Head of caudate nucleus (tissue), 42 donors: Measurements from ENCODE around the gene CTNNA2.

Experiments
- DNase-seq, 42 donors: peaks; one replicate each; pipeline versions ENCODE4 v3.0.0 to v3.0.0-alpha.2; 2020 to 2021; ENCODE audit warnings: mixed read lengths in 7 of 42
- intact Hi-C: fragments of 100-400 bp; cut with DNase I; formaldehyde crosslinking; loops from one replicate; pipeline ENCODE4 v1.15.0; 2022

Gene CTNNA2

DNA sequence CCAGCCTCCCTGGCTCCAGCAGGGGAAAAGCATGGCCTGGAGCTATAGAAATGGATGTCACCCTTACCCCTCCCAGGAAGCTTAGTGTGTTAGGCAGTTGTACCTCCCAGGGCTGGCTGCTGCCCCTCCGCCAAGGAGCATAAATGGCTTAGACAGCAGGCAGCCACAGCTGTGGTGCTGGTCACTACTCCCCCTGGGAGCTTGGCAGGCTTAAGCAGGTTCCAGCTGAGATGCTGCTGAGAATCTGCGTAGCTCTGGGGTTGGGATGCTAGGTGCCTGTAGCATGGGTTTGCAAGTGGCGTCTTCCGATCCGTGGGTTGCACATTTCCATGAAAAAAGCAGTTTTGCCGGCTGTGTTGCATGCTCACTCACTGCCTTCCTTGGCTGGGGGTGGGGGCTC, 369.7 kb downstream of the CTNNA2 start:
- DNase-seq: no peak
- intact Hi-C loops: no loop called here

DNA sequence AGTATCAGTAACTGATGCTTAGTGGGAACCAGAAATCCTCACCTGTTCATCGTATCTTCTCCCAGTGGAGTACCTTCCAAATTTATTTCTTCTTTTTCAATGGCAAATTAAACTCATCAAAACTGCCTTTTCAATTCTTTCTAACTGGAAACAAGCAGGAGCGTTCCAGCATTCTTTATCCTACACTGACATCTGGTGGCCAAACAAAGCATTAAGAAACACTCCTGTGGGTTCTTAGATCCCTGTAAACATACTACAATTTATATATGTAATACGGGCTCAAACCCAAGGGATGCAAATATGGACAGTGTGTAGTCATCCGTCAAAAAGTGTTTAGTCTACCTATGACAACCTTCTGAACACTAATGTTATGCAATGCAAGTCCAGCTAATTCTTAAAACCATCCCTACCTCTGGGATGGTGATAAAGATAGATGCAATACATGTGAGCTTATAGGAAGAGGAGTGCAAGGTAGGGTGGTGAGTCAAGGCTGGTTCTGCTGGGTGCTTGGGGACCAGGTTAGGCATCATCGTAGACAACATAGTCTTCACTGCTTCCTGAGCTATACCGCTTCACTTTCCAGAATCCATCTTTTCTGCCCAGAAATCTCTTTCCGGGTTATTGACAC, 375.0 kb downstream of the CTNNA2 start:
- peak in 22 of 42 donors; percentile 19 to 80 (median 54) for DNase-seq
- intact Hi-C loops: no loop called here

DNA sequence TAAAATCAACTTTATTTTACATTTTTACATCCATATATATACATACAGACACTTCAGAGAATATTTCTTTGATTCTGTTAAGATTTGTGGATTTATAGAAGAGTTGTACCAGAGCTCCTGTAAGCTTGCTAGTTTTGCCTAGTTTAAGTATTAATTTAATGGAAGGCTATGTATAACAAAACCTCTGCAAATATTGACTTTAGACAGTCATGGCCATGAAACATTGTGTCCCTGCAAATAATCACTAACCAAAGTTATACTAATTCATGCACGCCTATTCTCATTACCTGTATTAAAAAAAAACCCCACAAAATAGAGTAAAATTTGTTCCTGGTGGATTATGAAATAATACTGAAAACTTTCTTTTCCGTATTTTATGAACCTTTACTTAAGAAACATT, 379.3 kb downstream of the CTNNA2 start:
- intact Hi-C loops: no loop called here
- no peak for DNase-seq

DNA sequence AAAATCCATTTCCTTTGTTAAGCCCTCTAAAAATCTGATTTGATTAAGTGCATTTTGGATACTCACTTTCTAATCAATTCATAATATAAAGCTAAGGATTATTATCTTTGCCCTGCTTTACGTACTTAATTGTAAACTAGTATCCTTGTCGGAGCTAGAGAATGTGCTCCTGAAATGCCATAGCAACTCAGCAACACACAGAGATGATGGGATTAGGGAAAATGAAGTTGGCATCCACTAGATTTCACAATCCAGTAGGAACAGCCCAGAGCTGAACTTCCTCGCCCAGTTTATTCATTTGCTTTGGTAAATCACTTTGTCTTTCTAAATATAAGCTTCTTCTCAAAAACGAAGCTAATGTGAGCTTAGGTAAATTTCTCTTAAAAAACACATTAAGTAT, 386.3 kb downstream of the CTNNA2 start:
- intact Hi-C loops: no loop called here
- DNase-seq: no peak

DNA sequence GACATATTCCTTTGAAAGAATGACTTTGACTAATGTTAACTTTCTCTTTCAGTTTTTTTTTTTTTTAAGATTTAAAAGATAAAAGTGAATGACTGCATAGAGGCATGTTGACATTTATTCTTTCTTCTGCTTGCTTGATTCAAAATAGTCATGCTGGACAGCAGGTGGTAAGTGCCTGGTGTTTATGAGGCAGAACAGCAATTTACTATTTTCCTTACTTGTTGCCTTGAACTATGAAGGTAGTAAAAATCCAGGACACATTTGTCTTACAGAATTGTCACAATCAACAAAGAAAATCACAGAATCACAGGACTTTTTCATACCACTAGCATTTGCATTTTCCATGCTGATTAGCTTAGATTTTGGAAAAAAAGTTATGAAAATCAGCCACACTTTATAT, 388.3 kb downstream of the CTNNA2 start:
- DNase-seq: no peak

DNA sequence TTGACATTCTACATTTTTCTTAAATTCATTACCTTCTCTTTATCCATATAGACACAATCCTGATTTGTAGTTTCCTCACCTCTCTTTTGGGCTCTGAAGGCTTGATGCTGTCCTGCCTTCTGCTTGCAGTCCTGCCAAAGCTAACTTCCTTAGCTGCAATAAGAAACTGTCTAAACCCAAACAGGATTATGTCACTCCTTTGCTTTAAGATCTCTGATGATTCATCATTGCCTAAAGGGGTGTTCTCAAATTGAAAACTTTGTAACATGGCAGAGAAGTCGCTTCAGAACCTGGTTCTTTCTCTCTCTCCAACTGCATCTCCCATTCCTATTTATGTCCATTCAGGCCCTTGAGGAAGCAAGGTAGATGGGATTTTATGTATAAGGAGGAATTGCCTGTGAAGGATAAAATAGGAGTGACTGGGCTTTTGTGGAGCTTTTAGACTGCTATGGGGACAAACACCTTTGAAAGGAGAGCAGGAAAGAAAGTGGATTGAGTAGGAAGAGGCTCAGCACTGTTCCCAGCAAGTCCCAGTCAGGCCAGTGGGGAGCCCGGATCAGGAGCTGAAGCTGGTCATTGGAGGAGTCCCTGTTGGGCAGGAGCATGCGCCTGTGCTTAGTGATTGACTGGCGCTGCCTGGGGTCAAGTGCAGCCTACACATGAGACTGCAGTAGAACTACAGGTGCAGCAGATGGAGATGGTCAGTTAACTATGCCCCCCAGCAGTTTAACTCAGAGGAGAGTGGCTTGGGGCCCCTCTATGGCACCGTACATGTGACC, 390.6 kb downstream of the CTNNA2 start:
- no peak for DNase-seq
- intact Hi-C loops: no loop called here

More for the DNA sequence above, 388.3 kb downstream of the CTNNA2 start:
- intact Hi-C loops: no loop called here

DNA sequence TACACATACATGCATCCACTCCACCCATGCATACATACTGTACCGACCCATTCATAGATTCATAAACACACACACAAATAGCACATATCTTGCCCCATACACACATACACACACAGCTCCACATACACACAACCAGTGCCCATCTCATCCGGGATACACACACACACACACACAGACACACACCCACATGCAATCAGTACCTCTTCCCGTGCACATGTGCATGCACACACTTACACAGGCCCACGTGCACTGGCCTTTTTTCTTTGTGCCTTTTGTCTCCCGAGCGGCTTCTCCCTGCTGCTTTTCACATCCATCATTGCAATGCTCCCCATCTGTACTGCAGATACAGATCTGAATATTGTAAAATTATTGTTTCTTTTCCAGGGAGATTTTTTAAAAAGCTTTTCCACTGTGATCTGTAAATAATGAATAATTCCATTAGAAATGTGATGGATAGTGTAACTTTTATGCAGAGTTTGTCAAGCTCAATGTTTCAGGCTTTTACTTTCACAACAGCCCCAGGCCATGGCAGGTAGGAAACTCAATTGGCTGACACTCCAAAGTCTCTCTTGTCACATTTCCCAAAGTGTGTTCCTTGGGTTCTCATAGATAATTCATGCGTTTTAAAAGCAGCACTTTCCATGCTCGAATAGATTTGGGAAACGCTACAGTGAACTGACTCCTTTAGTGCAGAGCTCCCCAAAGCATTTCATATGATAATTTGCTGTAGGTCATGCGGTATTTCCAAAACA, 393.5 kb downstream of the CTNNA2 start:
- DNase-seq: no peak
- intact Hi-C loops: no loop called here

DNA sequence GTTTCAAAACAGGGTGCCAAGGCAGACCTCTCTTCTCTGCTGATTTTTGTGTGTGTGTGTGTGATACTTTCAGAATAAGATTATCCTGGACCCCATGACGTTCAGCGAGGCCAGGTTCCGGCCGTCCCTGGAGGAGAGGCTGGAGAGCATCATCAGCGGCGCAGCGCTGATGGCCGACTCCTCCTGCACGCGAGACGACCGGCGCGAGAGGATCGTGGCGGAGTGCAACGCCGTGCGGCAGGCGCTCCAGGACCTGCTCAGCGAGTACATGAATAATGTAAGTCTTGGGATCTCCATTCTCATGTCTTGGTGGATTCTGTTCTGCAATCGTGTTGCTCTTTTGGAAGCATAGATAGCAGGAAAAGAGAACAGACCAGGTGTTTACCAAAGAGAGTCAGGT, 396.7 kb downstream of the CTNNA2 start:
- DNase-seq: no peak
- intact Hi-C loops: no loop called here

DNA sequence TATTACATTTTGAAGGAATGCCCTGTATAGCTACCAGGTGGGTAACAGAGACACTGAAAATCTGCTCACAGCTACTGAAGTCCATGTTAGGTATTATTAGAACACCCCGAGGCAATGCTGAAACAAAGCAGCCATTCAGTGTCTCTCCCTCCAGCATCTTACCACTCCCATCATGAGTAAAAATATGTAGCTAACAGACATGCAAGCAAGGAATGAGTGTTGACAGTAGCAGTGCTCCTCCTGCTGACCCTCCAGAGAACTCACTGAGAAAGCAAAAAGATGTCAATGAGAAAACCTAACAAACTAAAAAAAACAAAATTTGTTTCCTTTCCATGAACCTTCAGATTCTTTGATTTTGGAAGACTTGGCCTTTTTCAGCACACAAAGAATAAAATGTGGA, 397.8 kb downstream of the CTNNA2 start:
- intact Hi-C loops: no loop called here
- peak in 1 of 42 donors; percentile 16 for DNase-seq

DNA sequence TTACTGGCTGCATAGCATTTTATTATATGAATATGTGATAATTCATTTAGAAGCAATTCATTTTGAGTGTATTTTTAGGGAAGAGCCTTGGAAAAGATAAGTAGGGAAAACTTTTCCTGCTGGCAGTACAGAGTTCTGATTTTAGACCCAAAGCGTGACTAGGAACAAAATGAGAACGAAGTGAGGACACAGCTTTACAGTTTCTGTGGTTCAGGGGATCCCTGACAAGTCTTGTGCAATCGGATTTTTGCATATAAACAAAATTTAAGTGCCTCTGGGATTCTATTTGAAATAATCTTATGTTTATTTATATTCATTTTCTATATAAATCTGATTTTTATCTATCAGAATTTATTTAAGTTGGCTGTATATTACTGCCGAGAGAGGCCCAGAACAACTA, 402.6 kb downstream of the CTNNA2 start:
- DNase-seq: no peak
- intact Hi-C loops: no loop called here

DNA sequence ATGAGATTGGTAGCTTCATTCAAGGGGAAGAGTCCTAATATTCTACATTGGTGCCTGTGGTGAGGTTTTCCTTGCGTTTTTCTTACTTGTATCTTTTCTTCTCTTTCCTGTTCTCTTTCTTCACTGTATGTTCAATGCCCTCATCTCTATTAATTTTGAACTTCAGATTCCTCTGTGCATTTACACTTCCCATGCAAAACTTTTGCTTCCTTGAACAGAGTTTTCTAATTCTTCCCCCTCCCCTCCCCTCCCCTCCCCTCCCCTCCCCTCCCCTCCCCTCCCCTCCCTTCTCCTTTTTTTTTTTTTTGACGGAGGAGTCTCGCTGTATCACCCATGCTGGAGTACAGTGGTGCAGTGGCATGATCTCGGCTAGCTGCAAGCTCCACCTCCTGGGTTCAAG, 403.4 kb downstream of the CTNNA2 start:
- intact Hi-C loops: no loop called here
- DNase-seq: no peak

DNA sequence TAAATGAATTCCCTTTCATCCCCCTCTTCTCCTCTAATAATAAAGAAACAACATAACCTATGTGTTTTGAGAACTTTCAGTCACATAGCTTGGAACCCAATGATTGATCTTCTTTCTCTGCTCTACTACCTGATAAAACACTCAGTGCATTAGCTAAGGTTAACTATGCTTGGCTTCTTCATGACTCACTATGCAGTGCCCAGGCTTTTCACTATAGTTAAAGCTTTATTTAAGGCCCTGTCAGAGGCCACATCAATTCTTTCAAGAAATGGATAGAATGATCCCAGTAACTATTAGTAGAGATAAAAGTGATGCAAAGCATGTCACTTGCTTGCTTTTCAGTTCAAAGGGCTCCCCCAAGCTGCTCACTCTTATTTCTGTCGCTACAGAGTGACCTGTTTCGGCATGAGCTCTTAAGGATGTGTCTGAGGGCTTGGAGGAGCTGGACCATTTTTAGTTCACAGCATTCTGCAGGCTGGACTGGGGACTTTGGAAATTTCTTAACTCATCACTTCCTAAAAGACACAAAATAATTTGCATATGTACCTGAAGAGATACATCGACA, 407.7 kb downstream of the CTNNA2 start:
- intact Hi-C loops: no loop called here
- no peak for DNase-seq

DNA sequence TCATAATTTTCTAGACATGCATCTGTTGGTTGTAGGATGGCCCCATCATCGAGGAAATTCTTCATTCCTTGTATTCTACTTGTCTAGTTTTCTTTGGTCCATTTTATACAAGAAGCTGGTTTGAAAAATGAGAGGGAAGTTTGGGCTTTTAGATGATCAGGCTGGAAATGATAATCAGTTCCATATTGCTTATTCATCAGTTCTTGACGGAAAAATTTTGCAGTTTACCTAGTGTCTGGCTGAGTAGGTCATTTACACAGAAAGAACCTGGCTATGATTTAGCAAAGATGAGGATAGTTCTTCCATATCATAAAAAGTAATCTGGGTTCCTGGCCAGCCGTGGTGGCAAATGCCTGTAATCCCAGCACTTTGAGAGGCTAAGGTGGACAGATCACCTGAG, 416.8 kb downstream of the CTNNA2 start:
- intact Hi-C loops: loop anchor here (10.0 kb wide), 1 partner anchor 135 kb away; no protein-coding TSS in a partner anchor

DNA sequence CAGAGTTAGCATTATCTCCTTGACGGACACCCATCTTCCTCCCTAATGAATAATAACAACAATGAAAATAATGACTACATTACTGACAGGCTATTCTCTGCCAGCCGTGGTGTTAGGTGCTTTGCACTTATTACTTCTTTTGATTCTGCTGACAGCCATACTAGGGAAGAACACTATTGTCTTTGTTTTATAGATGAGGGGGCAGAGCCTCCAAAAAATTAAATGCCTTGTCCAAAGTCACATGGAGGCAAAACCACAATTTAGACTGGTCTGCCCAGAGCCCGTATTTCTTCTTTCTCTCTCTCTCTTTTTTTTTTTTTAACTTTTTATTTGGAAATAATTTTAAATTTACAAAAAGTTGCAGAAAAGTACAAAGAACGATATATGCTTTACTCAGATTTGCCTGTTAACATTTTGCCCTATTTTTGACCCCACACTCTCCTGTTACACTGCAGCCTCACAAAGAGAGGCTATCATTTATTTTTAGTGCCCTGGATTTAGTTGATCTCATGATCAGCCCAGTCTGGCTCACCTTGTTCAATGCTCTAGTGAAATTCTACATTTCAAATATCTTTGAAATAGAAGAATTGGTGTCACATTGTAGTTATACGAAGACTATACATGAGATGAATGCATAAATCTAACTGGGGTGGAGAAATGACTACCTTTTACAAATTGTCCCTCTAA, 422.3 kb downstream of the CTNNA2 start:
- intact Hi-C loops: loop anchor here (5.0 to 10.0 kb wide), 2 partner anchors 47 to 130 kb away; no protein-coding TSS in a partner anchor
- DNase-seq: no peak

More for the DNA sequence above, 416.8 kb downstream of the CTNNA2 start:
- DNase-seq: no peak

DNA sequence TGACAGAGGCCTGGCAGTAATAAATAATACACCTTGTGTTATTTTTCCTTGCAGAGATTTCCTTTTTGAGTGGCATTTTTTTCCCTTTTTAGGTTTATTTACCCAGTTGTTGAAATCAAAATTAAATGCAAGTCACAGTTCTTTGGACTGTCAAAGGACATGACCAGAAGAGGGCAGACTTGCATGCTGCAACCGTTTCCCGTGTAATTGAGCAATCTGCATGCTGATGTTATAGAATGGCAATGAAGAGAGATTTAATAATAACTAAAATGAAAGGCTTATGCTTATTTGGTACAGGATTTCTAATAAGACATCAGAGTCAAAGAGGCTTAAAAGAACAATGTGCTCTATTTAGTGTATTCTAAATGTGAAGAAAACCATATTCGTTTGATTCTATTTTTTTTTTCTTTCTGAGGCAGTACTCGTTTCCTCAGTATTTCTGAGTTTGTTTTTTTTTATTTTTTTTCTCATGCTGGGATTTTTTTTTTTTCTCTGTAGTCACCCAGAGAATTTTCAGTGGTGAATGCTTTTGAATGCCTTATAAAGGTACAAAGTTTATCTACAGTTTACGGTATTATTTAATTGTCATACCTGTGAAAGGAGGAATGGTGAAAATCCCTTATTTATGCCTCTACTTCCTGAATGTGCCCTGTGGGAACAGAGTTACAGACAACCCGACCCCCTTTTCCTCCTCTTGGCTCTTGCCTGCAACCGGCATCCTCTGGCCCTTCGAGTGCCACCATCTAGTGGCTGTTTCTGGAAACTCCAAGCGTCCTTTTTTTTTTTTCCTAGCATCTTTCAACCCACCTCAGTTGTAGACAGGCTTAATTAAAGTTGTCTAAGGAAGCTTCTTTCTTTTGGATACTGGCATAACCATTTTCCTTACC, 423.2 kb downstream of the CTNNA2 start:
- intact Hi-C loops: loop anchor here (5.0 to 10.0 kb wide), 2 partner anchors 46 to 129 kb away; no protein-coding TSS in a partner anchor
- peak; percentile 35 to 92 (median 80) for DNase-seq

DNA sequence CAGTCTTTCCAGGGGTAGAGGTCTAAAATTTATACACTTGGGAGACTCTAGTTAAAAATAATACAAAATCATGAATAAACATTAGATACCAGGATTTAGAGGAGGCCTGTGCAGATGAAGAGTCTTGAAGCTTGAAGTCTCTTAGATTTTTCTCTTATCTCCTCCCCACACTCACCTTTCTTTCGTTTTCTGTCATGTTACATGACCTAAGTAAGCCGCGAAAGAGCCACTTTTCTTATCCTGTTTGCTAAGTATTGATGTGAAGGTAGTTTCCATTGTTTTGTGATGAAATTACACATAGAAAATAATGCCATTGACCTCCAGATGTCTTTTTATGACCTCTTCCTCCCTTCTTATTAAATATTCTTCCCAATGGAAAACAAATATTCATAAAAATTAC, 423.9 kb downstream of the CTNNA2 start:
- no peak for DNase-seq
- intact Hi-C loops: loop anchor here (5.0 to 10.0 kb wide), 2 partner anchors 46 to 128 kb away; no protein-coding TSS in a partner anchor

DNA sequence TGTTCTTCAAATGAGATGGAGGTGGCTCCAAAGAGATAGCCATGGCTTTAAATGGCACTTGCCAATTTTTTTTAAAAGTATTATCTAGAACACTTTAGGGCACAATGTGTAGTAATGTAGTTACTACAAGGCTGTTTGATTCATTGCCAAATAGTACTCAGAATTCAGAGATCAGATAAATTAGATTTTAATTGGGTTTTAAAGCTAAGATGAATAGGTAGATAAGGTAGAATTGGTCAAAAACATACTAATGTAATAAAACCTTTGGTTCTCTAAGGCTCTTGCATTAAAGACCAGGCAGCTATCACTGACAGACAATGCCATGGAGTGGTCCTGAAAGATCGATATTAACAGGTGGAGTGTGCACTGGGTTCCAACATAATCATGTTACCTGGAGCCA, 425.8 kb downstream of the CTNNA2 start:
- DNase-seq: no peak
- intact Hi-C loops: loop anchor here (5.0 to 10.0 kb wide), 2 partner anchors 44 to 126 kb away; no protein-coding TSS in a partner anchor

DNA sequence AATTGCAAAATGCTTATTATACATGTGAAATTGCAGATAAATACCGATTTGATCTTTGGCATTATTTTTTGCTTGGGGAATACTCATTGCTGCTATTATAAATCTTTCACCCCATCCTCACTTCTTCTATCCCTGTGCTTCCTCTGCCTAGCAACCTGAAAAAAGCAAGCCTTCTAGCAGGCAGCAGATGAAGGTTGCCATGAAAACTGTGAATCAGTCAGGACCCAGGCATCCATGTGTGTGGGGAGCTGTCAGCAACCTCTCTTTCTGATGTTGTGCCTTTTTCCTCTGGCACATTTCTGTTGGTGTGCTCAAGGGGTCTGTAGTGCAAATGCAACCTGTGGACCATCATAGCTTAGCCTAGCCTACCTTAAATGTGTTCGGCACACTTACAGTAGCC, 427.5 kb downstream of the CTNNA2 start:
- DNase-seq: peak in 29 of 42 donors; percentile 11 to 77 (median 42)
- intact Hi-C loops: no loop called here
